ENCODE results near the gene MACF1. TPM values are rescaled to one million over a fixed set of nuclear protein-coding genes. Genes with fewer than 3 reads are reported as not detected.

MACF1 gene
- polyA plus RNA-seq, 1 of the 3 experiments (the other 2 are of a cell fraction) = 37.6 TPM

- no peak overlapping the region for H3K4me3 ChIP-seq (ENCODE audit: low read depth in 2 of 2, low read length in 1 of 2)
- ChIA-PET CTCF (interaction anchor here (2.5 kb wide), 1 partner anchor 46 kb away, joined by 14 read pairs; no protein-coding TSS in a partner anchor), POLR2A (no interaction called here)
- peak overlapping the region in 1 of 2 experiments; percentile 73; a peak in 2 of 4 replicates for H3K27ac ChIP-seq (ENCODE audit: low read depth in 2 of 2, low read length in 1 of 2)
- H3K4me2 ChIP-seq = peak overlapping the region; percentile 43; the same call in 1 of the 2 replicates
- no peaks in the 10 kb centered on the region for H3K27me3 ChIP-seq (ENCODE audit: insufficient read depth)
- peaks cover 14% of the 10 kb centered on the region for H3F3A ChIP-seq (replicated peaks; ENCODE audit: insufficient read depth)
- H2AFZ ChIP-seq (ENCODE audit: low read depth) = no peak overlapping the region
- no peak overlapping the region; the same call in 1 of the 2 replicates for H3K9ac ChIP-seq
- H4K20me1 ChIP-seq (ENCODE audit: insufficient read depth) = no peaks in the 10 kb centered on the region; the same call in 1 of the 2 replicates
- H3K36me3 ChIP-seq (replicated peaks in 1 of 2; ENCODE audit: control insufficient read depth in 1 of 2, insufficient read depth in 2 of 2, low read length in 1 of 2) = peaks cover 0 to 12% of the 10 kb centered on the region in 2 experiments
- 30% methylated on average over 1 of the region's 1 CpG for WGBS (ENCODE audit: low lambda C conversion rate)
- no peak for DNase-seq
- H3K79me2 ChIP-seq (ENCODE audit: insufficient read depth) = peaks cover 70% of the 10 kb centered on the region
- TF ChIP-seq MAX (IDR thresholded peaks at IDR 0.05; ENCODE audit: low read depth) (peak; percentile 15; the same call in 1 of the 2 replicates), JUND (IDR thresholded peaks at IDR 0.05) (peak; percentile 19; the same call in 1 of the 2 replicates), MEF2A (IDR thresholded peaks at IDR 0.05; ENCODE audit: borderline replicate concordance, low read depth) (no peak), PBX3 (IDR thresholded peaks at IDR 0.05) (peak; percentile 52), NFIC (IDR thresholded peaks at IDR 0.05; ENCODE audit: borderline replicate concordance) (peak; percentile 88), FOSL2 (IDR thresholded peaks at IDR 0.05; ENCODE audit: borderline replicate concordance, low read depth) (peak; percentile 19; the same call in 1 of the 2 replicates), ZBTB33 (IDR thresholded peaks at IDR 0.05; ENCODE audit: borderline replicate concordance, low read depth) (no peak)
- no peaks in the 10 kb centered on the region for H3K9me2 ChIP-seq
- no peaks in the 10 kb centered on the region for H3K9me3 ChIP-seq
- peaks cover 0 to 26% of the 10 kb centered on the region in 2 experiments; a peak in 3 of 4 replicates for H3K4me1 ChIP-seq (ENCODE audit: control insufficient read depth in 1 of 2, insufficient read depth in 2 of 2, low read depth in 1 of 2, low read length in 1 of 2)
These were observed 34.0 kb downstream of the MACF1 start for GRCh38 chr1:39238476-39238875.

GRCh38 chr1:39239968-39240367 is 35.5 kb downstream of the MACF1 start:
- peaks cover 82% of the 10 kb centered on the region for H3K79me2 ChIP-seq (ENCODE audit: insufficient read depth)
- DNase-seq = no peak
- H3K36me3 ChIP-seq (replicated peaks in 1 of 2; ENCODE audit: control insufficient read depth in 1 of 2, insufficient read depth in 2 of 2, low read length in 1 of 2) = peaks cover 0 to 12% of the 10 kb centered on the region in 2 experiments
- no peak overlapping the region for H3K9ac ChIP-seq
- peak overlapping the region in 1 of 2 experiments; percentile 73; a peak in 1 of 4 replicates for H3K27ac ChIP-seq (ENCODE audit: low read depth in 2 of 2, low read length in 1 of 2)
- WGBS (ENCODE audit: low lambda C conversion rate) = 100% methylated on average over 3 of the region's 3 CpGs
- H3K4me2 ChIP-seq = no peak overlapping the region
- no peaks in the 10 kb centered on the region for H3K9me2 ChIP-seq
- H3K4me1 ChIP-seq (ENCODE audit: control insufficient read depth in 1 of 2, insufficient read depth in 2 of 2, low read depth in 1 of 2, low read length in 1 of 2) = peaks cover 0 to 26% of the 10 kb centered on the region in 2 experiments; a peak in 3 of 4 replicates
- ChIA-PET CTCF (interaction anchor here (1.0 kb wide), 1 partner anchor 18 kb away, joined by 4 read pairs; no protein-coding TSS in a partner anchor), POLR2A (no interaction called here)
- H2AFZ ChIP-seq (ENCODE audit: low read depth) = no peak overlapping the region
- H3K9me3 ChIP-seq = no peaks in the 10 kb centered on the region
- peaks cover 14% of the 10 kb centered on the region for H3F3A ChIP-seq (replicated peaks; ENCODE audit: insufficient read depth)
- H3K4me3 ChIP-seq (ENCODE audit: low read depth in 2 of 2, low read length in 1 of 2) = no peak overlapping the region
- TF ChIP-seq PBX3 (IDR thresholded peaks at IDR 0.05) = no peak
- no peaks in the 10 kb centered on the region; the same call in 1 of the 2 replicates for H4K20me1 ChIP-seq (ENCODE audit: insufficient read depth)
- no peaks in the 10 kb centered on the region for H3K27me3 ChIP-seq (ENCODE audit: insufficient read depth)

All from SK-N-SH (cell line).